ENCODE data around the gene SRSF8. TPM values are rescaled to one million over a fixed set of nuclear protein-coding genes. Genes with fewer than 3 reads are reported as not detected.
"Not testable (repeated sequence)": the region's sequence is repeated elsewhere in the genome, so short reads cannot be mapped to it uniquely, and the experiment has no call there.

SRSF8 gene
- polyA plus RNA-seq (2013), result 68.7 TPM

- Histone ChIP-seq H3K36me3 (ENCODE audit: control insufficient read depth in 4 of 4, insufficient read depth in 4 of 4, low read length in 3 of 4) (peaks cover 0 to 5% (median 3%) of the 10 kb centered on the region in 4 experiments), H3K4me1 (ENCODE audit: control extremely low read depth in 1 of 4, control insufficient read depth in 4 of 4, insufficient read depth in 4 of 4, low read length in 3 of 4) (peaks cover 4 to 25% (median 19%) of the 10 kb centered on the region in 4 experiments), H3K27ac (ENCODE audit: insufficient read depth in 1 of 2, low read depth in 1 of 2, low read length in 2 of 2, poor library complexity in 1 of 2, severe bottlenecking in 2 of 2) (peak within 1 kb of the TSS; percentile 77 to 93), H3K9me3 (ENCODE audit: control extremely low read depth in 1 of 5, control insufficient read depth in 4 of 5, insufficient read depth in 2 of 5, low read depth in 1 of 5, low read length in 4 of 5) (no peaks in the 10 kb centered on the region), H3K4me3 (ENCODE audit: control insufficient read depth in 1 of 7, extremely low read depth in 1 of 7, insufficient read depth in 4 of 7, low read depth in 2 of 7, low read length in 6 of 7) (peak within 1 kb of the TSS; percentile 80 to 97 (median 92)), H3K27me3 (replicated peaks in 2 of 5; ENCODE audit: control insufficient read depth in 4 of 5, insufficient read depth in 5 of 5, low read length in 4 of 5) (no peaks in the 10 kb centered on the region)
- DNase-seq, result peak in 1 of 3 donors; percentile 57
- ChIA-PET CTCF (interaction anchor here (1.0 to 15.0 kb wide), 13 partner anchors 8 to 698 kb away, joined by 3 to 275 read pairs (median 5); partner anchors contain the start of gene ENDOD1), POLR2A (interaction anchor here (0.7 to 2.8 kb wide), 2 partner anchors 23 to 26 kb away, joined by 3 to 20 read pairs; partner anchors contain the start of gene ENDOD1)
- 0% methylated on average over 2 of the region's 4 CpGs for WGBS (ENCODE audit: insufficient coverage)
These were observed at the start of gene SRSF8 for GRCh38 chr11:95066716-95067038. SRSF8 (plus strand) TSS chr11:95066919; CDS start chr11:95067227, 308 bp downstream.

GRCh38 chr11:95021468-95021867 lies 45.3 kb upstream of the SRSF8 start:
- POLR2A ChIA-PET; H3K9me3 ChIP-seq (ENCODE audit: control extremely low read depth in 1 of 5, control insufficient read depth in 4 of 5, insufficient read depth in 2 of 5, low read depth in 1 of 5, low read length in 4 of 5); H3K27me3 ChIP-seq (replicated peaks in 2 of 5; ENCODE audit: control insufficient read depth in 4 of 5, insufficient read depth in 5 of 5, low read length in 4 of 5); DNase-seq; H3K4me3 ChIP-seq (ENCODE audit: control insufficient read depth in 1 of 7, extremely low read depth in 1 of 7, insufficient read depth in 4 of 7, low read depth in 2 of 7, low read length in 6 of 7); H3K4me1 ChIP-seq (ENCODE audit: control extremely low read depth in 1 of 4, control insufficient read depth in 4 of 4, insufficient read depth in 4 of 4, low read length in 3 of 4); H3K36me3 ChIP-seq (ENCODE audit: control insufficient read depth in 4 of 4, insufficient read depth in 4 of 4, low read length in 3 of 4); CTCF ChIA-PET; H3K27ac ChIP-seq (ENCODE audit: insufficient read depth in 1 of 2, low read depth in 1 of 2, low read length in 2 of 2, poor library complexity in 1 of 2, severe bottlenecking in 2 of 2): not testable (repeated sequence)
- WGBS (ENCODE audit: insufficient coverage), result 98% methylated on average over 5 of the region's 5 CpGs

GRCh38 chr11:95024958-95025357 lies 41.8 kb upstream of the SRSF8 start, which contains the start of gene KDM4E:
KDM4E (plus strand) TSS chr11:95025258; CDS start chr11:95025558, 300 bp downstream.
- H3K27ac ChIP-seq (ENCODE audit: insufficient read depth in 1 of 2, low read depth in 1 of 2, low read length in 2 of 2, poor library complexity in 1 of 2, severe bottlenecking in 2 of 2), result no peak within 1 kb of the TSS
- no peaks in the 10 kb centered on the region for H3K4me1 ChIP-seq (ENCODE audit: control extremely low read depth in 1 of 4, control insufficient read depth in 4 of 4, insufficient read depth in 4 of 4, low read length in 3 of 4)
- no peak for DNase-seq
- H3K27me3 ChIP-seq (replicated peaks in 2 of 5; ENCODE audit: control insufficient read depth in 4 of 5, insufficient read depth in 5 of 5, low read length in 4 of 5), result no peaks in the 10 kb centered on the region
- WGBS (ENCODE audit: insufficient coverage), result no CpG with 5 or more reads among the region's 1 CpG
- POLR2A ChIA-PET, result no interaction called here
- H3K9me3 ChIP-seq (ENCODE audit: control extremely low read depth in 1 of 5, control insufficient read depth in 4 of 5, insufficient read depth in 2 of 5, low read depth in 1 of 5, low read length in 4 of 5), result no peaks in the 10 kb centered on the region
- no peak within 1 kb of the TSS for H3K4me3 ChIP-seq (ENCODE audit: control insufficient read depth in 1 of 7, extremely low read depth in 1 of 7, insufficient read depth in 4 of 7, low read depth in 2 of 7, low read length in 6 of 7)
- CTCF ChIA-PET, result no interaction called here
- no peaks in the 10 kb centered on the region for H3K36me3 ChIP-seq (ENCODE audit: control insufficient read depth in 4 of 4, insufficient read depth in 4 of 4, low read length in 3 of 4)

GRCh38 chr11:95025594-95025993 lies 41.1 kb upstream of the SRSF8 start:
- H3K4me1 ChIP-seq (ENCODE audit: control extremely low read depth in 1 of 4, control insufficient read depth in 4 of 4, insufficient read depth in 4 of 4, low read length in 3 of 4); CTCF ChIA-PET; H3K36me3 ChIP-seq (ENCODE audit: control insufficient read depth in 4 of 4, insufficient read depth in 4 of 4, low read length in 3 of 4); H3K4me3 ChIP-seq (ENCODE audit: control insufficient read depth in 1 of 7, extremely low read depth in 1 of 7, insufficient read depth in 4 of 7, low read depth in 2 of 7, low read length in 6 of 7); POLR2A ChIA-PET; H3K9me3 ChIP-seq (ENCODE audit: control extremely low read depth in 1 of 5, control insufficient read depth in 4 of 5, insufficient read depth in 2 of 5, low read depth in 1 of 5, low read length in 4 of 5); DNase-seq; H3K27ac ChIP-seq (ENCODE audit: insufficient read depth in 1 of 2, low read depth in 1 of 2, low read length in 2 of 2, poor library complexity in 1 of 2, severe bottlenecking in 2 of 2); H3K27me3 ChIP-seq (replicated peaks in 2 of 5; ENCODE audit: control insufficient read depth in 4 of 5, insufficient read depth in 5 of 5, low read length in 4 of 5): not testable (repeated sequence)
- 100% methylated on average over 1 of the region's 9 CpGs for WGBS (ENCODE audit: insufficient coverage)

GRCh38 chr11:95028357-95028756 lies 38.4 kb upstream of the SRSF8 start:
- Histone ChIP-seq H3K4me3 (ENCODE audit: control insufficient read depth in 1 of 7, extremely low read depth in 1 of 7, insufficient read depth in 4 of 7, low read depth in 2 of 7, low read length in 6 of 7) (no peak overlapping the region), H3K36me3 (ENCODE audit: control insufficient read depth in 4 of 4, insufficient read depth in 4 of 4, low read length in 3 of 4) (no peaks in the 10 kb centered on the region), H3K27me3 (replicated peaks in 2 of 5; ENCODE audit: control insufficient read depth in 4 of 5, insufficient read depth in 5 of 5, low read length in 4 of 5) (no peaks in the 10 kb centered on the region), H3K4me1 (ENCODE audit: control extremely low read depth in 1 of 4, control insufficient read depth in 4 of 4, insufficient read depth in 4 of 4, low read length in 3 of 4) (no peaks in the 10 kb centered on the region), H3K9me3 (ENCODE audit: control extremely low read depth in 1 of 5, control insufficient read depth in 4 of 5, insufficient read depth in 2 of 5, low read depth in 1 of 5, low read length in 4 of 5) (peaks cover 0 to 4% (median 0%) of the 10 kb centered on the region in 5 experiments), H3K27ac (ENCODE audit: insufficient read depth in 1 of 2, low read depth in 1 of 2, low read length in 2 of 2, poor library complexity in 1 of 2, severe bottlenecking in 2 of 2) (no peak overlapping the region)
- ChIA-PET POLR2A (no interaction called here), CTCF (no interaction called here)
- 87% methylated on average over 2 of the region's 3 CpGs for WGBS (ENCODE audit: insufficient coverage)
- no peak for DNase-seq

- H3K4me1 ChIP-seq (ENCODE audit: control extremely low read depth in 1 of 4, control insufficient read depth in 4 of 4, insufficient read depth in 4 of 4, low read length in 3 of 4), result no peaks in the 10 kb centered on the region
- H3K27ac ChIP-seq (ENCODE audit: insufficient read depth in 1 of 2, low read depth in 1 of 2, low read length in 2 of 2, poor library complexity in 1 of 2, severe bottlenecking in 2 of 2), result no peak overlapping the region
- H3K36me3 ChIP-seq (ENCODE audit: control insufficient read depth in 4 of 4, insufficient read depth in 4 of 4, low read length in 3 of 4), result no peaks in the 10 kb centered on the region
- WGBS (ENCODE audit: insufficient coverage), result 100% methylated on average over 1 of the region's 1 CpG
- H3K4me3 ChIP-seq (ENCODE audit: control insufficient read depth in 1 of 7, extremely low read depth in 1 of 7, insufficient read depth in 4 of 7, low read depth in 2 of 7, low read length in 6 of 7), result no peak overlapping the region
- POLR2A ChIA-PET, result no interaction called here
- CTCF ChIA-PET, result no interaction called here
- no peak for DNase-seq
- peaks cover 0 to 14% (median 2%) of the 10 kb centered on the region in 5 experiments for H3K27me3 ChIP-seq (replicated peaks in 2 of 5; ENCODE audit: control insufficient read depth in 4 of 5, insufficient read depth in 5 of 5, low read length in 4 of 5)
- H3K9me3 ChIP-seq (ENCODE audit: control extremely low read depth in 1 of 5, control insufficient read depth in 4 of 5, insufficient read depth in 2 of 5, low read depth in 1 of 5, low read length in 4 of 5), result peaks cover 0 to 6% (median 0%) of the 10 kb centered on the region in 5 experiments
These were observed 33.7 kb upstream of the SRSF8 start for GRCh38 chr11:95033051-95033450.

- Histone ChIP-seq H3K4me3 (ENCODE audit: control insufficient read depth in 1 of 7, extremely low read depth in 1 of 7, insufficient read depth in 4 of 7, low read depth in 2 of 7, low read length in 6 of 7) (no peak overlapping the region), H3K27ac (ENCODE audit: insufficient read depth in 1 of 2, low read depth in 1 of 2, low read length in 2 of 2, poor library complexity in 1 of 2, severe bottlenecking in 2 of 2) (no peak overlapping the region), H3K9me3 (ENCODE audit: control extremely low read depth in 1 of 5, control insufficient read depth in 4 of 5, insufficient read depth in 2 of 5, low read depth in 1 of 5, low read length in 4 of 5) (peaks cover 0 to 5% (median 0%) of the 10 kb centered on the region in 5 experiments), H3K36me3 (ENCODE audit: control insufficient read depth in 4 of 4, insufficient read depth in 4 of 4, low read length in 3 of 4) (no peaks in the 10 kb centered on the region), H3K4me1 (ENCODE audit: control extremely low read depth in 1 of 4, control insufficient read depth in 4 of 4, insufficient read depth in 4 of 4, low read length in 3 of 4) (no peaks in the 10 kb centered on the region), H3K27me3 (replicated peaks in 2 of 5; ENCODE audit: control insufficient read depth in 4 of 5, insufficient read depth in 5 of 5, low read length in 4 of 5) (peaks cover 0 to 15% (median 2%) of the 10 kb centered on the region in 5 experiments)
- WGBS (ENCODE audit: insufficient coverage), result 100% methylated on average over 1 of the region's 2 CpGs
- ChIA-PET CTCF (interaction anchor here (1.9 kb wide), 1 partner anchor 32 kb away, joined by 5 read pairs; the partner anchor contains the start of gene SRSF8), POLR2A (no interaction called here)
- no peak for DNase-seq
These were observed 31.4 kb upstream of the SRSF8 start for GRCh38 chr11:95035316-95035715.
